A549 (cell line): ENCODE results near the gene MECR. TPM values are rescaled to one million over a fixed set of nuclear protein-coding genes. Genes with fewer than 3 reads are reported as not detected.
"Not testable (repeated sequence)": the region's sequence is repeated elsewhere in the genome, so short reads cannot be mapped to it uniquely, and the experiment has no call there.

Experiments used
- ATAC-seq, 2 experiments: fragments of 200-7000 bp in 1 of 2; fragments of >200 bp in 1 of 2; cut with Nextera tagmentation in 1 of 2; cut with Tn5 transposase in 1 of 2; 3 replicates each; pipeline versions ENCODE4 v1.8.0 to v1.9.1; 2018 to 2020; ENCODE audit warnings: mild to moderate bottlenecking in 1 of 2, moderate library complexity in 1 of 2
- CTCF ChIA-PET: fragments of 300-600 bp; sonication (Branson Sonifier 250); formaldehyde crosslinking; extraction: SDS; loops from one replicate; lab custom pipeline; 2021; ENCODE audit warnings: antibody characterized with exemption, inconsistent platforms; lab: Yijun Ruan, JAX
- POLR2A ChIA-PET: fragments of 350-600 bp; formaldehyde crosslinking; extraction: SDS; loops from one replicate; lab custom pipeline; 2021; ENCODE audit warnings: antibody characterized with exemption, inconsistent platforms; lab: Yijun Ruan, JAX
- DNase-seq, 2 experiments: peaks; one replicate each; pipeline versions ENCODE4 v3.0.0 to v3.0.0-alpha.2; 2011 to 2016; ENCODE audit warnings: low read depth in 1 of 2, low spot score in 1 of 2
- FAIRE-seq: peaks from 2 replicates; lab custom pipeline; 2011; peaks lifted over from hg19 to GRCh38; lab: Jason Lieb, UNC
- H3K27ac ChIP-seq, 2 experiments: fragments of >200 bp; sonication (Bioruptor Twin); formaldehyde crosslinking; 3 replicates each; pipeline ENCODE4 v1.5.1; 2016 to 2017
- H3K4me1 ChIP-seq: fragments of >200 bp; sonication (Bioruptor Twin); formaldehyde crosslinking; 3 replicates; pipeline ENCODE4 v1.6.1; 2016
- H3K4me2 ChIP-seq: fragments of >200 bp; sonication (Bioruptor Twin); formaldehyde crosslinking; 3 replicates; pipeline ENCODE4 v1.6.1; 2016
- H3K4me3 ChIP-seq: fragments of >200 bp; sonication (Bioruptor Twin); formaldehyde crosslinking; 3 replicates; pipeline ENCODE4 v1.5.1; 2016
- H3K9me3 ChIP-seq: fragments of >200 bp; sonication (Bioruptor Twin); formaldehyde crosslinking; 3 replicates; pipeline ENCODE4 v1.6.1; 2016
- CBX8 ChIP-seq: fragments of 200-600 bp; sonication (generic); IDR thresholded peaks from 2 replicates; pipeline ENCODE4 v1.6.1; 2016
- CEBPB ChIP-seq, 2 experiments: fragments of >200 bp in 1 of 2; sonication (Bioruptor Twin) in 1 of 2; formaldehyde crosslinking in 1 of 2; IDR thresholded peaks; 2 replicates each; pipeline ENCODE4 v1.6.1; 2012 to 2016
- CHD4 ChIP-seq: fragments of 200-600 bp; sonication (generic); IDR thresholded peaks from 2 replicates; pipeline ENCODE4 v1.6.1; 2016; ENCODE audit warnings: antibody characterized with exemption, mild to moderate bottlenecking, borderline replicate concordance
- EHMT2 ChIP-seq: fragments of 200-600 bp; sonication (generic); IDR thresholded peaks from 2 replicates; pipeline ENCODE4 v1.6.1; 2016; ENCODE audit warnings: antibody characterized with exemption, low read depth, mild to moderate bottlenecking, moderate library complexity
- ESRRA ChIP-seq: fragments of 150-350 bp; IDR thresholded peaks from 2 replicates; pipeline ENCODE4 v1.6.1; 2014; ENCODE audit warnings: mild to moderate bottlenecking, low read length, borderline replicate concordance
- HEYL ChIP-seq: fragments of 250-450 bp; sonication (Bioruptor Pico); IDR thresholded peaks from 2 replicates; pipeline ENCODE4 v1.8.0; 2021; ENCODE audit warnings: mild to moderate bottlenecking, moderate library complexity
- HOXA7 ChIP-seq: fragments of 250-450 bp; sonication (Bioruptor Pico); IDR thresholded peaks from 2 replicates; pipeline ENCODE4 v1.5.0; 2020; ENCODE audit warnings: mild to moderate bottlenecking, moderate library complexity
- HOXB5 ChIP-seq: fragments of 250-450 bp; sonication (Bioruptor Pico); IDR thresholded peaks from 2 replicates; pipeline ENCODE4 v1.5.0; 2020; ENCODE audit warnings: mild to moderate bottlenecking, moderate library complexity
- JUN ChIP-seq, 2 experiments: fragments of >200 bp; sonication (Bioruptor Twin); formaldehyde crosslinking; IDR thresholded peaks; 2 replicates in 1 of 2; 3 replicates in 1 of 2; pipeline ENCODE4 v1.6.1; 2016 to 2017
- JUNB ChIP-seq: fragments of >200 bp; sonication (Bioruptor Twin); formaldehyde crosslinking; IDR thresholded peaks from 2 replicates; pipeline ENCODE4 v1.6.1; 2016
- KDM1A ChIP-seq: fragments of 200-600 bp; sonication (generic); IDR thresholded peaks from 2 replicates; pipeline ENCODE4 v1.6.1; 2016; ENCODE audit warnings: low read depth, mild to moderate bottlenecking
- MAZ ChIP-seq: fragments of 150-350 bp; IDR thresholded peaks from 2 replicates; pipeline ENCODE4 v1.6.1; 2014; ENCODE audit warnings: antibody characterized with exemption, low read depth, low read length, borderline replicate concordance
- PBX3 ChIP-seq: IDR thresholded peaks from 2 replicates; pipeline ENCODE4 v1.6.1; 2012
- POLR2AphosphoS2 ChIP-seq: conservative IDR thresholded peaks from 2 replicates; pipeline ENCODE4 v1.6.1; 2012; ENCODE audit warnings: low read length, improper control_type of control experiment, inconsistent platforms
- RNF2 ChIP-seq: fragments of 200-600 bp; sonication (generic); IDR thresholded peaks from 2 replicates; pipeline ENCODE4 v1.6.1; 2016; ENCODE audit warnings: low read depth, mild to moderate bottlenecking, antibody characterized with exemption, moderate library complexity, borderline replicate concordance
- SMC3 ChIP-seq: fragments of >200 bp; sonication (Bioruptor Twin); formaldehyde crosslinking; IDR thresholded peaks from 3 replicates; pipeline ENCODE4 v1.6.1; 2018; ENCODE audit warnings: inconsistent platforms
- TP53 ChIP-seq: fragments of 250-450 bp; sonication (Bioruptor Pico); IDR thresholded peaks from 2 replicates; pipeline ENCODE4 v1.5.0; 2021; ENCODE audit warnings: mild to moderate bottlenecking, moderate library complexity
- USF2 ChIP-seq: fragments of 450-650 bp; IDR thresholded peaks from 2 replicates; pipeline ENCODE4 v1.6.1; 2014; ENCODE audit warnings: antibody characterized with exemption
- ZSCAN20 ChIP-seq: fragments of 250-450 bp; sonication (Bioruptor Pico); IDR thresholded peaks from 2 replicates; pipeline ENCODE4 v1.8.0; 2022; ENCODE audit warnings: mild to moderate bottlenecking, moderate library complexity
- WGBS: methylation state at CpG from one replicate; pipeline ENCODE4 v1.1.6; 2017; ENCODE audit errors: missing lambda C conversion rate; 5-methylcytosine and 5-hydroxymethylcytosine counted together
- polyA plus RNA-seq, 4 experiments: library from polyadenylated mRNA; depleted of rRNA in 3 of 4; stranded (reverse); fragments of >200 nt; fragmentation: RNase III in 1 of 4; extraction: RNeasy Plus Mini Kit Qiagen cat#74134 plus additional on column Dnase treatment in 1 of 4; gene quantifications; 2 replicates in 3 of 4; 3 replicates in 1 of 4; pipeline ENCODE4 v1.2.3, GENCODE V29; 2011 to 2017
- TF ChIP-seq, protein P1 (sequence below): fragments of 250-450 bp; sonication (Bioruptor Pico); IDR thresholded peaks from 2 replicates; pipeline ENCODE4 v1.5.0; 2021; ENCODE audit warnings: mild to moderate bottlenecking, moderate library complexity, borderline replicate concordance

Gene MECR
- polyA plus RNA-seq, 2 of the 4 experiments (the other 2 are of a cell fraction) = 14.2 to 21.4 TPM

DNA sequence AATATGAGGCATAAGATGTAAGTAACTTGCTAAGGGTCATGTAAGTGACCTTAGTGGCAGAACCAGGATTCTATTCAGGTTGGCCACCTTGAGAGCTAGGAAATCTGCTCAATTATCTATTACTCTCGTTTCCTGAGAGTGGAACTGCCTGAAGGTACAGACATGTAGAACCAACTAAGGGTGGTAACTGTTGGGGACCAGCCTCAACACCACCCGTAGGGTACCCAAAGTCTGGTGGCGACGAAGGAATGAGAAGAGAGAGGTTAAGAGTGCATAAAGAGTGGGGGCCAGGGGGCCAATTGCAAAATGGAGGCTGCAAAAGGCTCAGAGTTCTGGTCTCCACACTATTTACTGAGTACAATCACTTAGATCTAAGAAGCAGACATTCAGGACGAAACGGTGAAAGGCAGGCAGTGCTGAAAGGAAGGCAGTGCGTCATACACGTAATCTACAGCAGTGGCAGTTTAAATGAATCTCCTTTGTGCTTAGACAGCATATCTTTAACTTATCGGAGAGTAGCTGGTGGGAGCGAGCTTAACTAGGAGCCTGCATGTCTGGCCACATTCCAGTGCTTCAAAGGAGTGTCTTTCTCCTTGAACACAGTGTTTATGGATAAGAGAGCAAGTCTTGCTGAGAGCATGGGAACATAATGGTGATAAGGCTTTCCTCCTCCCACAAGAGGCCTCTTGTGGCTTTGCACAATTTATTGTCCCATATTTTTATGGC is 74.0 kb downstream of the MECR start:
- DNase-seq = no peak
- H3K9me3 ChIP-seq = no peaks in the 10 kb centered on the region
- ChIA-PET POLR2A (no interaction called here), CTCF (interaction anchor here (0.6 to 2.9 kb wide), 2 partner anchors 10 to 930 kb away, joined by 3 to 11 read pairs; no protein-coding TSS in a partner anchor)
- H3K4me2 ChIP-seq = no peak overlapping the region
- H3K4me3 ChIP-seq = no peak overlapping the region
- TF ChIP-seq JUNB (no peak), MAZ (no peak), CBX8 (no peak), JUN (IDR thresholded peaks at IDR 0.05) (no peak), KDM1A (no peak), USF2 (no peak), HEYL (CRISPR knock-in tag) (no peak), PBX3 (no peak)
- no peak for FAIRE-seq
- 93% methylated on average over 10 of the region's 10 CpGs for WGBS
- no peak overlapping the region for H3K27ac ChIP-seq
- no peak for ATAC-seq
- H3K4me1 ChIP-seq = peaks cover 4% of the 10 kb centered on the region; the same call in 2 of the 3 replicates

GRCh38 chr1:29152046-29152805 is 78.5 kb downstream of the MECR start:
- FAIRE-seq (no peak), ATAC-seq (no peak), DNase-seq (no peak)
- POLR2A ChIA-PET = no interaction called here
- WGBS = 88% methylated on average over 8 of the region's 8 CpGs
- Histone ChIP-seq H3K27ac (no peak overlapping the region), H3K4me3 (no peak overlapping the region), H3K4me2 (no peak overlapping the region), H3K4me1 (peaks cover 5% of the 10 kb centered on the region; the same call in 2 of the 3 replicates), H3K9me3 (no peaks in the 10 kb centered on the region)
- CTCF ChIA-PET = interaction anchor here (1.2 to 1.5 kb wide), 3 partner anchors 9 to 118 kb away, joined by 3 to 4 read pairs (median 4); no protein-coding TSS in a partner anchor
- TF ChIP-seq HOXA7 (CRISPR knock-in tag) = no peak
- no peak for TF ChIP-seq TP53
- TF ChIP-seq ESRRA = no peak
- TF ChIP-seq ZSCAN20 = no peak
- no peak for TF ChIP-seq RNF2

DNA sequence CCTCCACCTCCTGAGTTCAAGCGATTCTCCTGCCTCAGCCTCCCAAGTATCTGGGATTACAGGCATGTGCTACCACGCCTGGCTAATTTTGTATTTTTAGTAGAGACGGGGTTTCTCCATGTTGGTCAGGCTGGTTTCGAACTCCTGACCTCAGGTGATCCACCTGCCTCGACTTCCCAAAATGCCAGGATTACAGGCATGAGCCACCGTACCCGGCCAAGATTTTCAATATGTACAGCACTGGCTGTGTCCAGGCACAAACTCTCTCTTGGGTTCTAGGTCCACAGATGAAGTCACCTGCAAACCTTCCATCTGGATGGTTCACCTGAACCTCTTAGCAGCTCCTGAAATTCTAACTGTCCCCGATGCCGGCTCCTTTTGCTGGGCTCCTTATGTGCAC is 80.4 kb downstream of the MECR start:
- DNase-seq, CTCF ChIA-PET, H3K9me3 ChIP-seq, H3K27ac ChIP-seq, ATAC-seq, H3K4me3 ChIP-seq, POLR2A ChIA-PET, FAIRE-seq, H3K4me2 ChIP-seq: not testable (repeated sequence)
- 94% methylated on average over 9 of the region's 9 CpGs for WGBS
- peaks cover 20% of the 10 kb centered on the region for H3K4me1 ChIP-seq

- CTCF ChIA-PET = no interaction called here
- Histone ChIP-seq H3K9me3 (no peaks in the 10 kb centered on the region), H3K4me1 (peaks cover 25% of the 10 kb centered on the region)
- POLR2A ChIA-PET = no interaction called here
- TF ChIP-seq CHD4 = no peak
- TF ChIP-seq CEBPB (IDR thresholded peaks at IDR 0.05) = no peak
- no peak for TF ChIP-seq SMC3
- no peak for TF ChIP-seq TP53
- no peak for TF ChIP-seq POLR2AphosphoS2
- TF ChIP-seq HOXB5 (CRISPR knock-in tag) = no peak
- TF ChIP-seq JUNB = no peak
- TF ChIP-seq ZSCAN20 = no peak
- TF ChIP-seq, protein P1, sequence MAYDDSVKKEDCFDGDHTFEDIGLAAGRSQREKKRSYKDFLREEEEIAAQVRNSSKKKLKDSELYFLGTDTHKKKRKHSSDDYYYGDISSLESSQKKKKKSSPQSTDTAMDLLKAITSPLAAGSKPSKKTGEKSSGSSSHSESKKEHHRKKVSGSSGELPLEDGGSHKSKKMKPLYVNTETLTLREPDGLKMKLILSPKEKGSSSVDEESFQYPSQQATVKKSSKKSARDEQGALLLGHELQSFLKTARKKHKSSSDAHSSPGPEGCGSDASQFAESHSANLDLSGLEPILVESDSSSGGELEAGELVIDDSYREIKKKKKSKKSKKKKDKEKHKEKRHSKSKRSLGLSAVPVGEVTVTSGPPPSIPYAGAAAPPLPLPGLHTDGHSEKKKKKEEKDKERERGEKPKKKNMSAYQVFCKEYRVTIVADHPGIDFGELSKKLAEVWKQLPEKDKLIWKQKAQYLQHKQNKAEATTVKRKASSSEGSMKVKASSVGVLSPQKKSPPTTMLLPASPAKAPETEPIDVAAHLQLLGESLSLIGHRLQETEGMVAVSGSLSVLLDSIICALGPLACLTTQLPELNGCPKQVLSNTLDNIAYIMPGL (CRISPR knock-in tag) = no peak
- TF ChIP-seq EHMT2 = no peak
- TF ChIP-seq, all 56 proteins: peak for 0
- Histone ChIP-seq H3K4me2 (no peak overlapping the region), H3K4me3 (no peak overlapping the region), H3K27ac (no peak overlapping the region)
- DNase-seq = no peak
- WGBS = 94% methylated on average over 32 of the region's 35 CpGs
- FAIRE-seq = no peak
- ATAC-seq = no peak
Observed at GRCh38 chr1:29148656-29149491, 81.9 kb downstream of the MECR start.
